ENCODE data around the gene GABBR1. TPM values are rescaled to one million over a fixed set of nuclear protein-coding genes. Genes with fewer than 3 reads are reported as not detected.

Gene GABBR1
- polyA plus RNA-seq, 1 of the 3 experiments (the other 2 are of a cell fraction): 26.8 TPM

DNA sequence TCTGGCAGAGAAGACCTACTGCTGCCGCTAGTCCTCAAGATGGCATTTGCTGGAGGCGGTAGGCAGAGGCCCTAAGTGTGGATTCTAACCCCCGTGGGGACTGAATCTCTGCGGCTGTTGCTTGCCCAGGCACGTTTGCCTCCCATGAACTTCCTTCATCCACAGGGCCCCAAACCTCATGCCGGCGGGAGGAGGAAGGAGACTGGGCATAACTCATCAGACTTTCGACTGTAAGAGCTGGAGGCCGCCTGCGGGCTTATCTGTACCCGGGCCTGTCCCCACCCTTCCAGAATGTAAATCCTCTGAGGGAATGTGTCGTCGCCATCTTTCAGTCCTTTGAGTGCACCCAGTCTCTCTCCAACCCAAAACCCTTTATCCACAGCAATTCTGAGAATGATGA is 47.0 kb upstream of the GABBR1 start:
- no peaks in the 10 kb centered on the region for H4K20me1 ChIP-seq (ENCODE audit: insufficient read depth)
- no peak for TF ChIP-seq MXI1 (IDR thresholded peaks at IDR 0.05; ENCODE audit: low read depth, low read length)
- TF ChIP-seq, protein P1, sequence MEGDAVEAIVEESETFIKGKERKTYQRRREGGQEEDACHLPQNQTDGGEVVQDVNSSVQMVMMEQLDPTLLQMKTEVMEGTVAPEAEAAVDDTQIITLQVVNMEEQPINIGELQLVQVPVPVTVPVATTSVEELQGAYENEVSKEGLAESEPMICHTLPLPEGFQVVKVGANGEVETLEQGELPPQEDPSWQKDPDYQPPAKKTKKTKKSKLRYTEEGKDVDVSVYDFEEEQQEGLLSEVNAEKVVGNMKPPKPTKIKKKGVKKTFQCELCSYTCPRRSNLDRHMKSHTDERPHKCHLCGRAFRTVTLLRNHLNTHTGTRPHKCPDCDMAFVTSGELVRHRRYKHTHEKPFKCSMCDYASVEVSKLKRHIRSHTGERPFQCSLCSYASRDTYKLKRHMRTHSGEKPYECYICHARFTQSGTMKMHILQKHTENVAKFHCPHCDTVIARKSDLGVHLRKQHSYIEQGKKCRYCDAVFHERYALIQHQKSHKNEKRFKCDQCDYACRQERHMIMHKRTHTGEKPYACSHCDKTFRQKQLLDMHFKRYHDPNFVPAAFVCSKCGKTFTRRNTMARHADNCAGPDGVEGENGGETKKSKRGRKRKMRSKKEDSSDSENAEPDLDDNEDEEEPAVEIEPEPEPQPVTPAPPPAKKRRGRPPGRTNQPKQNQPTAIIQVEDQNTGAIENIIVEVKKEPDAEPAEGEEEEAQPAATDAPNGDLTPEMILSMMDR (IDR thresholded peaks at IDR 0.05): no peak
- TF ChIP-seq TAF1 (IDR thresholded peaks at IDR 0.05; ENCODE audit: borderline replicate concordance, low read depth, low read length): no peak
- TF ChIP-seq RXRA (IDR thresholded peaks at IDR 0.05; ENCODE audit: borderline replicate concordance, low read depth): no peak
- TF ChIP-seq TEAD4 (IDR thresholded peaks at IDR 0.05; ENCODE audit: borderline replicate concordance, insufficient read depth): no peak
- TF ChIP-seq CHD2 (IDR thresholded peaks at IDR 0.05; ENCODE audit: low read length, partially characterized antibody): no peak
- no peak for TF ChIP-seq NFIC (IDR thresholded peaks at IDR 0.05; ENCODE audit: borderline replicate concordance)
- no peak for TF ChIP-seq MEF2A (IDR thresholded peaks at IDR 0.05; ENCODE audit: borderline replicate concordance, low read depth)
- H3K36me3 ChIP-seq (replicated peaks in 1 of 2; ENCODE audit: control insufficient read depth in 1 of 2, insufficient read depth in 2 of 2, low read length in 1 of 2): no peaks in the 10 kb centered on the region
- no peaks in the 10 kb centered on the region for H3F3A ChIP-seq (replicated peaks; ENCODE audit: insufficient read depth)
- H3K27ac ChIP-seq (ENCODE audit: low read depth in 2 of 2, low read length in 1 of 2): no peak overlapping the region
- no peaks in the 10 kb centered on the region; the same call in none of the 2 replicates for H3K27me3 ChIP-seq (ENCODE audit: insufficient read depth)
- H3K9me3 ChIP-seq: no peaks in the 10 kb centered on the region
- POLR2A ChIA-PET: no interaction called here
- WGBS (ENCODE audit: low lambda C conversion rate): 42% methylated on average over 10 of the region's 13 CpGs
- no peak overlapping the region for H3K9ac ChIP-seq
- no peak overlapping the region for H3K4me3 ChIP-seq (ENCODE audit: low read depth in 2 of 2, low read length in 1 of 2)
- H2AFZ ChIP-seq (ENCODE audit: low read depth): no peak overlapping the region
- CTCF ChIA-PET: interaction anchor here (0.8 kb wide), 1 partner anchor 26 kb away, joined by 3 read pairs; no protein-coding TSS in a partner anchor
- DNase-seq: no peak
- H3K4me1 ChIP-seq (ENCODE audit: control insufficient read depth in 1 of 2, insufficient read depth in 2 of 2, low read depth in 1 of 2, low read length in 1 of 2): no peaks in the 10 kb centered on the region
- no peaks in the 10 kb centered on the region for H3K9me2 ChIP-seq
- no peaks in the 10 kb centered on the region for H3K79me2 ChIP-seq (ENCODE audit: insufficient read depth)
- no peak overlapping the region for H3K4me2 ChIP-seq

DNA sequence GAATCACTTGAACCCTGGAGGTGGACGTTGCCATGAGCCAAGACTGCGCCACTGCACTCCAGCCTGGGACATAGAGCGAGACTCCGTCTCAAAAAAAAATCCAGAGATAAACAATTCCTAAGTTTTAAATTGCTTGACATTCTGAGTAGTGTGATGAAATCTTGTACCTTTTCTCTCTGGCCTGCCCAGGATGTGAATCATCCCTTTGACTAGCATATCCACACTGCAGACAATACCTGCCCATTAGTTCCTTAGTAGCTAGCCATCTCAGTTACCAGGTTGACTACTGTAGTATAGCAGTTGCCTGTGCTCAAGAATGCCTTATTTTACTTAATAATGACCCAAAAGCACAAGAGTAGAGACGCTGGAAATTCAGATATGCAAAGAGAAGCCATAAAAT is 45.1 kb upstream of the GABBR1 start:
- Histone ChIP-seq H3K4me1 (ENCODE audit: control insufficient read depth in 1 of 2, insufficient read depth in 2 of 2, low read depth in 1 of 2, low read length in 1 of 2) (no peaks in the 10 kb centered on the region), H3F3A (replicated peaks; ENCODE audit: insufficient read depth) (no peaks in the 10 kb centered on the region), H3K27ac (ENCODE audit: low read depth in 2 of 2, low read length in 1 of 2) (no peak overlapping the region), H2AFZ (ENCODE audit: low read depth) (no peak overlapping the region), H3K9me2 (no peaks in the 10 kb centered on the region), H3K4me2 (no peak overlapping the region), H3K4me3 (ENCODE audit: low read depth in 2 of 2, low read length in 1 of 2) (no peak overlapping the region), H3K27me3 (ENCODE audit: insufficient read depth) (no peaks in the 10 kb centered on the region; the same call in 1 of the 2 replicates), H4K20me1 (ENCODE audit: insufficient read depth) (no peaks in the 10 kb centered on the region), H3K9ac (no peak overlapping the region), H3K9me3 (no peaks in the 10 kb centered on the region), H3K79me2 (ENCODE audit: insufficient read depth) (no peaks in the 10 kb centered on the region), H3K36me3 (replicated peaks in 1 of 2; ENCODE audit: control insufficient read depth in 1 of 2, insufficient read depth in 2 of 2, low read length in 1 of 2) (no peaks in the 10 kb centered on the region)
- ChIA-PET CTCF (interaction anchor here (1.0 to 8.4 kb wide), 3 partner anchors 18 to 28 kb away, joined by 3 to 78 read pairs (median 7); no protein-coding TSS in a partner anchor), POLR2A (no interaction called here)
- TF ChIP-seq RFX5 (IDR thresholded peaks at IDR 0.05; ENCODE audit: low read length): no peak
- TF ChIP-seq, protein P1 (IDR thresholded peaks at IDR 0.05): no peak
- no peak for DNase-seq
- WGBS (ENCODE audit: low lambda C conversion rate): 44% methylated on average over 5 of the region's 5 CpGs
